Measurements from ENCODE around the gene ADCY2. TPM values are rescaled to one million over a fixed set of nuclear protein-coding genes. Genes with fewer than 3 reads are reported as not detected.

Gene ADCY2
- total and polyA plus RNA-seq, 2 experiments from 2014 or later = 23.8 to 74.9 TPM

- no peaks in the 10 kb centered on the region for H3K4me1 Mint-ChIP-seq
- ATAC-seq (no peak), DNase-seq (ENCODE audit: low spot score) (no peak)
- H3K9me3 Mint-ChIP-seq = no peaks in the 10 kb centered on the region
- Histone ChIP-seq H3K4me2 (no peak overlapping the region), H2AFZ (no peak overlapping the region), H3K79me2 (replicated peaks; ENCODE audit: insufficient read depth) (no peaks in the 10 kb centered on the region), H3K4me3 (no peak overlapping the region), H3F3A (replicated peaks; ENCODE audit: low read depth) (no peaks in the 10 kb centered on the region), H3K36me3 (ENCODE audit: insufficient read depth) (no peaks in the 10 kb centered on the region), H3K9me2 (ENCODE audit: insufficient read depth) (no peaks in the 10 kb centered on the region), H3K27me3 (ENCODE audit: insufficient read depth) (no peaks in the 10 kb centered on the region), H3K27ac (ENCODE audit: low read depth) (no peak overlapping the region), H3K4me1 (ENCODE audit: insufficient read depth) (no peaks in the 10 kb centered on the region), H4K20me1 (replicated peaks; ENCODE audit: insufficient read depth) (no peaks in the 10 kb centered on the region)
- no peaks in the 10 kb centered on the region for H3K36me3 Mint-ChIP-seq (ENCODE audit: low read depth)
- H3K27me3 Mint-ChIP-seq (ENCODE audit: insufficient read depth, low read depth, poor library complexity) = peaks cover 2% of the 10 kb centered on the region
- H3K4me3 Mint-ChIP-seq = no peak overlapping the region
- H3K27ac Mint-ChIP-seq = no peak overlapping the region
- TF ChIP-seq ZNF114 (CRISPR knock-in tag; IDR thresholded peaks at IDR 0.05) (no peak), EZH2 (IDR thresholded peaks at IDR 0.05; ENCODE audit: low read depth, unreplicated experiment) (no peak), ETS1 (IDR thresholded peaks at IDR 0.05) (no peak), JUNB (IDR thresholded peaks at IDR 0.05; ENCODE audit: unreplicated experiment) (no peak), NANOG (IDR thresholded peaks at IDR 0.05; ENCODE audit: borderline replicate concordance) (no peak), STAT1 (IDR thresholded peaks at IDR 0.05; ENCODE audit: unreplicated experiment) (no peak), ZNF462 (CRISPR knock-in tag; IDR thresholded peaks at IDR 0.05) (no peak), ZNF331 (CRISPR knock-in tag; IDR thresholded peaks at IDR 0.05; ENCODE audit: low read depth) (no peak), POLR2AphosphoS5 (IDR thresholded peaks at IDR 0.05; ENCODE audit: low read depth) (no peak), EZH2phosphoT487 (IDR thresholded peaks at IDR 0.05; ENCODE audit: unreplicated experiment) (no peak), CREB1 (CRISPR knock-in tag; IDR thresholded peaks at IDR 0.05; ENCODE audit: low read depth) (no peak)
- TF ChIP-seq, protein P1, sequence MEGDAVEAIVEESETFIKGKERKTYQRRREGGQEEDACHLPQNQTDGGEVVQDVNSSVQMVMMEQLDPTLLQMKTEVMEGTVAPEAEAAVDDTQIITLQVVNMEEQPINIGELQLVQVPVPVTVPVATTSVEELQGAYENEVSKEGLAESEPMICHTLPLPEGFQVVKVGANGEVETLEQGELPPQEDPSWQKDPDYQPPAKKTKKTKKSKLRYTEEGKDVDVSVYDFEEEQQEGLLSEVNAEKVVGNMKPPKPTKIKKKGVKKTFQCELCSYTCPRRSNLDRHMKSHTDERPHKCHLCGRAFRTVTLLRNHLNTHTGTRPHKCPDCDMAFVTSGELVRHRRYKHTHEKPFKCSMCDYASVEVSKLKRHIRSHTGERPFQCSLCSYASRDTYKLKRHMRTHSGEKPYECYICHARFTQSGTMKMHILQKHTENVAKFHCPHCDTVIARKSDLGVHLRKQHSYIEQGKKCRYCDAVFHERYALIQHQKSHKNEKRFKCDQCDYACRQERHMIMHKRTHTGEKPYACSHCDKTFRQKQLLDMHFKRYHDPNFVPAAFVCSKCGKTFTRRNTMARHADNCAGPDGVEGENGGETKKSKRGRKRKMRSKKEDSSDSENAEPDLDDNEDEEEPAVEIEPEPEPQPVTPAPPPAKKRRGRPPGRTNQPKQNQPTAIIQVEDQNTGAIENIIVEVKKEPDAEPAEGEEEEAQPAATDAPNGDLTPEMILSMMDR (conservative IDR thresholded peaks at IDR 0.05; ENCODE audit: low read depth in 2 of 2) = no peak
- TF ChIP-seq, protein P2, sequence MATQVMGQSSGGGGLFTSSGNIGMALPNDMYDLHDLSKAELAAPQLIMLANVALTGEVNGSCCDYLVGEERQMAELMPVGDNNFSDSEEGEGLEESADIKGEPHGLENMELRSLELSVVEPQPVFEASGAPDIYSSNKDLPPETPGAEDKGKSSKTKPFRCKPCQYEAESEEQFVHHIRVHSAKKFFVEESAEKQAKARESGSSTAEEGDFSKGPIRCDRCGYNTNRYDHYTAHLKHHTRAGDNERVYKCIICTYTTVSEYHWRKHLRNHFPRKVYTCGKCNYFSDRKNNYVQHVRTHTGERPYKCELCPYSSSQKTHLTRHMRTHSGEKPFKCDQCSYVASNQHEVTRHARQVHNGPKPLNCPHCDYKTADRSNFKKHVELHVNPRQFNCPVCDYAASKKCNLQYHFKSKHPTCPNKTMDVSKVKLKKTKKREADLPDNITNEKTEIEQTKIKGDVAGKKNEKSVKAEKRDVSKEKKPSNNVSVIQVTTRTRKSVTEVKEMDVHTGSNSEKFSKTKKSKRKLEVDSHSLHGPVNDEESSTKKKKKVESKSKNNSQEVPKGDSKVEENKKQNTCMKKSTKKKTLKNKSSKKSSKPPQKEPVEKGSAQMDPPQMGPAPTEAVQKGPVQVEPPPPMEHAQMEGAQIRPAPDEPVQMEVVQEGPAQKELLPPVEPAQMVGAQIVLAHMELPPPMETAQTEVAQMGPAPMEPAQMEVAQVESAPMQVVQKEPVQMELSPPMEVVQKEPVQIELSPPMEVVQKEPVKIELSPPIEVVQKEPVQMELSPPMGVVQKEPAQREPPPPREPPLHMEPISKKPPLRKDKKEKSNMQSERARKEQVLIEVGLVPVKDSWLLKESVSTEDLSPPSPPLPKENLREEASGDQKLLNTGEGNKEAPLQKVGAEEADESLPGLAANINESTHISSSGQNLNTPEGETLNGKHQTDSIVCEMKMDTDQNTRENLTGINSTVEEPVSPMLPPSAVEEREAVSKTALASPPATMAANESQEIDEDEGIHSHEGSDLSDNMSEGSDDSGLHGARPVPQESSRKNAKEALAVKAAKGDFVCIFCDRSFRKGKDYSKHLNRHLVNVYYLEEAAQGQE (IDR thresholded peaks at IDR 0.05; ENCODE audit: unreplicated experiment) = no peak
These were observed 441.5 kb downstream of the ADCY2 start for GRCh38 chr5:7837403-7837802.

Data from GM23338 (cell line).